CD4-positive, alpha-beta T cell treated with Interleukin-17A for 4 hours (primary cell): Measurements from ENCODE around the gene GSG1.
"Not testable (repeated sequence)": the region's sequence is repeated elsewhere in the genome, so short reads cannot be mapped to it uniquely, and the experiment has no call there.

Source experiments
- DNase-seq: peaks from one replicate; pipeline ENCODE4 v3.0.0-alpha.2; 2020; ENCODE audit warnings: mixed read lengths

GSG1 gene

DNA sequence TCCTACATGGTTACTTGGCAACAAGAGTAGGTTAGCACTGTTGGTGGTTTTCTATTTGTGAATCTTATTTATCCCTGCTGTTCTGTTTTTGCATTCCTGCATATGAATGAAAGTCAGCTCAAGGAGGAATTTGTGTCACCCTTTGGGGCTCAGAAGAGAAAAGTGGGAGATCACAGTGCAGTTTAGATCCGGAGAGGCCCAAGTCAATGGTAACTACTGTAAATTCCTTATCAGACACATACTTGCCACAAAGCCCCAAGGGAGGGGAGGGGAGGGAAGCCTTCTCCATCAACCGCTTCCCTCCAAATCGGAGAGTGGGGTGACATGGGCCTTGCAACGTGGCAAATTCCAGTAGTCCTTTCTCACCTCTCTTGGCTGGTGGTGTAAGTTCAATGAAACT is 15.0 kb downstream of the GSG1 start:
- no peak for DNase-seq

DNA sequence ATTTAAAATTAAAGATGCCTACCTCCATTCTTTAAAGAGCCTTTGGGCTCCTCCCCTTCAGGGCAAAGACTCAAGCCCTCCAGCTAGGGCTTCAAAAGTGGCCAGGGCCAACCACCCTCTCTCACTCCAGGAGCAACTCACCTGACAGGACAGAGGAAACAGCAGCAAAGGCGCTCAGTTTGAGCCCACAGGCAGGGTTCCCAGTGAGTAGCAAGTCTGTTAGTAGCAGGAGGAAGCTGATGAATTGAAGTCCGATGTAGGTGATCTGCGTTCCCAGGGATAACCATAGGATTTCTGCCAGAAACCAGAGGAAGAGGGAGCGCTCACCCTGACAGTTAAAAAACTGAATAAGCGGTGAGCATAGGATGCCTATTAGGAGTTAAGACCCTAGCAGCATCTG is 15.7 kb downstream of the GSG1 start:
- no peak for DNase-seq

DNA sequence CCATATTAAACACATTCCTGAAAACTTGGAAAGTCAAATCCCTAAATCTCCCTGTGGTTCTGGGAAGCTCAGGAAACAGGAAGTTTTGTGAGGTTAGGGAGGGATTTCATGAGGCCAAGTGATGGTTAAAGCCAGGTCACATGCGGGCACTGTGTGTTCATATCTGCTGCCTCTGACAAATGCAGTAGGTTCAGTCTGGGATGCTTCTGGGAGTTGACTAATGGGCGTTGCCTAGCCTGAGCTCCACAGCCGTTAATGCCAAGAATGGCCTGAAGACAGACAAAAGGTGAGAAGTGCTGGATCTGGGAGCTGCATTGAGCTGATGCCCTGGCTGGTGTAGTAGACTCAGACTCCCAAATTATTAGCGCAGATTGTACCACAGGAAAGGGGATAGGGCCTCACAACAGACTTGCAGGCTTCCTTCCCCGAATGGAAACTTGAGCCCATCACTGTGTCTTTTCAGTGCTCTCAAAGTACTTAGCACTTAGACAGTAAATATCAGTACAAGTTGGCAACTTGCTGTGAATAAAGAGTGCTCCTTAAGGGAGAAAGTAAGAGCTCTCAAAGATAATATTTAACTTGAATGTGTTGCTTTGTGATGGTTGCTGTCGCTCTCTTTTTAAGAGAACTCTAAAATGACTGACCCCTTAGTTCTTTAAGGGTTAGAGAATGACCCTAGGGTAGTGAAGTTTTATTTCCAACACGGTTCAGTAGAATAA is 17.3 kb downstream of the GSG1 start:
- DNase-seq, result no peak

DNA sequence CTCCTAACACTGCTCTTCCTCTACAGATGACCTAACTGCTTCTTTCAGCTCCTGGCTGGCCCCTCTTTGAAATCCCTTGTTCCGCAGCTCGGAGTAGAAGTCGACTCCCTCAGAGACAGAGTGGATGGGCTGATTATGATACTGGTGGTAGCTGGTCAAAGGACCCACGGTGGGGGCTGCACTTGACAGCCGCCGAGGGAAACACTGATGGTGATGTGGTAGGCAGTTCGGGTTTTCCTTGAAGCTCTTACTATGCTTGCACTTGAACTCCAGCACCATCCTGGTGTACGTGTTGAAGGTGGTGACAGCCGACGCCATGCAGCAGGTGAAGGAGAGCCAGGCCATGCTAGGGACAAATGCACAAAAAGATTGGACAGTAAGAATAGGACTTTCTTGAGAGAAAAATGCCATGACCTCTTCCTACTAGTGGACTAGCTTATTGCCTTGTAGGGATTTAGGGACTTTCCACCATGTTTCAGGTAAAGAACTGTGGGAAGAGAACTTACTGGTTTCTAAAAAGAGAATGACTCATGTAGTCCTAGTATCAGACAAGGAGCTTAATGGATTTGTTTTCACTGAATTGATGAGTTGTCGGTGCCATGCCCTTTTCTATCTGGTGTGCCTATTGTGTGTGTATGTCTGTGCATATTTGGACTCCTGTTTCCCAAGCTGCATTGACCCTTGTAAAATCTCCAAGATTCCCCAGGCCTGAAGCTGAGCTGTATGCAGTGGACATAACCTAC is 18.4 kb downstream of the GSG1 start:
- no peak for DNase-seq

DNA sequence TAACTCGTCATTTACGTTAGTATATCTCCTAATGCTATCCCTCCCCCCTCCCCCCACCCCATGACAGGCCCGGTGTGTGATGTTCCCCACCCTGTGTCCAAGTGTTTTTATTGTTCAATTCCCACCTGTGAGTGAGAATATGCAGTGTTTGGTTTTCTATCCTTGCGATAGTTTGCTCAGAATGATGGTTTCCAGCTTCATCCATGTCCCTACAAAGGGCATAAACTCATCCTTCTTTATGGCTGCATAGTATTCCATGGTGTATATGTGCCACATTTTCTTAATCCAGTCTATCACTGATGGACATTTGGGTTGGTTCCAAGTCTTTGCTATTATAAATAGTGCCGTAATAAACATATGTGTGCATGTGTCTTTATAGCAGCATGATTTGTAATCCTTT is 19.8 kb downstream of the GSG1 start:
- DNase-seq, result not testable (repeated sequence)

DNA sequence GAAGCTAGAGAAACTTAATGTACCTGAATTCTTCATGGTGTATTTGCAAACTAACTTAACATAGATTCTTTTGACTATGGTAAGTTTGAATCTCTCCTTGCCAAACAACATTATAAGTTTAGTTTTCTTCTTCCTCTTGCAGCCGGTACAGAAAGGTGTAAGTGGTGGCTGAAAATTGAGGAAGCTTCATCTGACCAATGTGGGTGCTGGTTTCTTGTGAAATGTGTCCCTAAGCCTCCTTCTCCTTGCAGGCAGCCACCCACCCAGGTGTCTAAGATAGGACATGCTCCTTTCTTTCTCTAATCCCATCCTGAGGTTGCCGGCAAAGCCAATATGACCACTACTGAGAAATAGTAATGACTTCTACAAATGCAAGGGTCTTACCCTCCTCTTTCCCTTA is 20.6 kb downstream of the GSG1 start:
- no peak for DNase-seq

DNA sequence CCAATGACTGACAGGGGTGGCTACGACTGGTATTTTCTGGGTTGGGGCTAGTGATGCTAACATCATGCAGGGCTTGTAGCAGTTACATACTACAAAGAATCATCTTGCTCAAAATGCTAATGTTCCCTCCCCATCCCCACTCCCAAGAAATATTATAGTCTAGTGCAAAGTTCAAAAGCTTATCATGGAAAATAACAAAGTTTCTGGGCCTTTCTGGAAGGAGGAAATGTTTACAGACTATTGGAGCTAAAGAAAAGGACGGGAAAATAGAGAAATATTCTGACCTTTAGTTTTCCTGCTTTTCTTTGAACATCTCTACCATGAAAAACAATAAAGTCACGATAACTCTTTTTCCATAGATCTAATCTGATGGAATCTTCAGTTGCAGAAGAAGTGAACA is 23.2 kb downstream of the GSG1 start:
- DNase-seq, result no peak

DNA sequence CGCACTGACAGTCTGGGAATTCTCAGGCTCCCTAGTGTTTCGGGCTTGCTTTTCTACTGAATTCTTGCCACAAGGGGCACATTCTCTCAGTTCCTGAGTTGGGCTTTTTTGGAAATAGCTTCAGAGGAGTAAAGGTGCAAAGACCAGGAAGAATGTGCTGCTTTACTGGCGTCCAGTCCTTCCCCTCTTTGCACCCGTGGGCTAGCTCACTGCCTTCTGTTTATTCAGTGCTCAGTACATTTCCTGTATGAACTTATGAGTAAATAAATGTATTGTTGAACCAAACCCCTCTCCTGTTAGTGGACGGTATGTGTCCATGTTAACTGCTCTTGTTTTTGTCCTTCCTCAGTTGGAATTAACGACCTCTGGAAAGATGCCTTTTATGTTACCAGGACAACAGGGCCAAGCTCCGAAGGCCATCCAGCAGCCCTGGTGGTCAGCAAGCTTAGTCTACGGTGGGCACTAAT is 24.0 kb downstream of the GSG1 start:
- DNase-seq, result no peak

DNA sequence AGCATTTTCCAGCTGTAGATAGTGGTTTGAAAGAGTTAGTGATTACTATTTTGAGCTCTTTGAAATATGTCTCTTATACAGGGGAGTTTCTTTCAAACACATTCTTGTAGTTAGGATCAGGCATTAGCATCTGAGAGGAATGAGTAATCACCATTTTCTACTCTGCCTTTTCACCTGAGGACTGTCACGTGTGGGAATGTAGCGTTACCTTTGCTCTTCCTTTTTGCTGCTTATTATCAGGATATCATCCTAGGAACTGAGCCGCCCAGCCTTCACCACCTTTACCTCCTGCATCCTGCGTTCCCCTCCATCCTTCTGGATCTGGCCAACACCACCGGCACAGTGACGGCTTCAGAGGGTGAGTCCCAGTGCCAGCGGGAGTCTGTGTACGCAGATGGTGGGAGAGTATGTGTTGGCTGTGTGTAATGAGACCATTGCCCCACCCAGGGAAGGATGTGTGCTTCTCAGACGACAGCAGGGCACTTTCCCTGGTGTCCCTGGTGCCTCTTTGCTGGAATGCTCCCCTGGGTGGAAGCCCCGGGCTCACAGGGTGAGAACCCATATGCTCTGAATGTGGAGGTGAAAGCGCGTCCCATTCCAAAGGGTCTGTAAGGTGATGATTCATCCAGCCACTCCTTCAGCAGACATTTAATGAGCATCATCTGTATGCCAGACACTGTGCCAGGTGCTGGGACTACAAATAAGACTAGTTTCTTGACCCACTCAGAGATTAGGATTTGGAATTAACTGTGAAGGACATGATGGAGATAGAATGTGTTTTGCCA is 27.5 kb downstream of the GSG1 start:
- DNase-seq, result no peak

DNA sequence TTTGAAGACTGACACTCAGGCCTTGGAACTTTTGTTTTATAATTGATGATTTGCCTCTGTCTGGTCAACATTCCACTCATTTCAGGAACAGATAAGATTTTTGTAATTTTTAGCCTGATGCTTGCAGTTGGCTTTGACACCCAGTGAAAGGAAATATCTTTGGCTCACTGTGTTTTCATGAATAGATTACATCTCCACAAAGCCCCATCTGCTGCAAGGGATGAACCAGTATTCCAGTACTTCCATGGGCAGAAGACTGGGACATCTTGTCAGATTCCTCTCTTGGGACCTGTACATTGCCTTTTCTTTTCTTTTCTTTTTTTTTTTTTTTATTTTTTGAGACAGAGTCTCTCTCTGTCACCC is 28.4 kb downstream of the GSG1 start:
- DNase-seq, result no peak

DNA sequence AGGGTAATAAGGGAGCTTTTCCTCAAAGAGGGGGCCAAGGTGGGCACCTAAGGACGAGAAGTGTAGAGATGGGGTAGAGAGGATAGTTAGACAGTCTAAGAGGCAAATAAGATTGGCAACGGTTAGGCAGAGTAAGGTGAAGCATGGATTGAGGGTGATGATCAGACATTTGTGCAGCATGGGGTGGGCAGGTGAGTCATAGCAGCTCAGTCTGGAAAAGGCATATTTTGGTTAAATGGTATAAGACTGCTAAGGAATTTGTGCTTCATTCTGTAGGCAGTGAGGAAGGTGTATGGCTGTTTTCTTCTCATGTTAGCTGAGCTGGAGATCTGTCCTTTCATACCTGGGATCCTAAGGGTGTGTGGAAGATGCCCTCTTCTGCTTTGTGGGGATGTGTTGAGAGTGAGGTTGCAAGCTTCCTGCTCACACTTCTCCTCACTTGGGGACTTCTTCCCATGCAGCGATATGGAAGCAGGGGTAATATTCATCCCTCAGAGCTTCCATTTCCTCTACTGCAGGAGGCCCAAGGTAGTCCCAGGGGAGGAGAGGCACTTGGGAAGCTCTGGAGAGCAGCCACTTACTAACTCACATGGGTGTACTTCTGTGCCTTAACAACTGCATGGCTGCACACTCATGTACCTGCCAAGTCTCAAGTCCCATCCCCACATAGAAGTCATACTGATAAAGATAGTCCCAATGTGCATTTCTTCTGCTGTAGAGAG is 28.9 kb downstream of the GSG1 start:
- DNase-seq, result no peak

DNA sequence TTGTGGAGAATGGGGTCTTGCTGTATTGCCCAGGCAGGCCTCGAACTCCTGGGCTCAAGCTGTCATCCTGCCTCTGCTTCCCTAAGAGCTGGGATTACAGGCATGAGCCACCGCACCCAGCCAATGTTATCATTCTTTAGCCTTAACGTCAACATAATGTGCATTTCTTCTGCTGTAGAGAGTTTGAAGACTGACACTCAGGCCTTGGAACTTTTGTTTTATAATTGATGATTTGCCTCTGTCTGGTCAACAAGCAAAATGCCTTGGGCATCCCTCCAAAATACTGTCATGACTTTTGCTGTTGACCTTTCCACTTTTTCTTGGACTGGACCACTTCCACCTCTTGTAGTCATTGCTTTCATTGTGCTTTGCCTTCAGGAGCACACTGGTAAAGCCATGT is 30.3 kb downstream of the GSG1 start:
- no peak for DNase-seq

DNA sequence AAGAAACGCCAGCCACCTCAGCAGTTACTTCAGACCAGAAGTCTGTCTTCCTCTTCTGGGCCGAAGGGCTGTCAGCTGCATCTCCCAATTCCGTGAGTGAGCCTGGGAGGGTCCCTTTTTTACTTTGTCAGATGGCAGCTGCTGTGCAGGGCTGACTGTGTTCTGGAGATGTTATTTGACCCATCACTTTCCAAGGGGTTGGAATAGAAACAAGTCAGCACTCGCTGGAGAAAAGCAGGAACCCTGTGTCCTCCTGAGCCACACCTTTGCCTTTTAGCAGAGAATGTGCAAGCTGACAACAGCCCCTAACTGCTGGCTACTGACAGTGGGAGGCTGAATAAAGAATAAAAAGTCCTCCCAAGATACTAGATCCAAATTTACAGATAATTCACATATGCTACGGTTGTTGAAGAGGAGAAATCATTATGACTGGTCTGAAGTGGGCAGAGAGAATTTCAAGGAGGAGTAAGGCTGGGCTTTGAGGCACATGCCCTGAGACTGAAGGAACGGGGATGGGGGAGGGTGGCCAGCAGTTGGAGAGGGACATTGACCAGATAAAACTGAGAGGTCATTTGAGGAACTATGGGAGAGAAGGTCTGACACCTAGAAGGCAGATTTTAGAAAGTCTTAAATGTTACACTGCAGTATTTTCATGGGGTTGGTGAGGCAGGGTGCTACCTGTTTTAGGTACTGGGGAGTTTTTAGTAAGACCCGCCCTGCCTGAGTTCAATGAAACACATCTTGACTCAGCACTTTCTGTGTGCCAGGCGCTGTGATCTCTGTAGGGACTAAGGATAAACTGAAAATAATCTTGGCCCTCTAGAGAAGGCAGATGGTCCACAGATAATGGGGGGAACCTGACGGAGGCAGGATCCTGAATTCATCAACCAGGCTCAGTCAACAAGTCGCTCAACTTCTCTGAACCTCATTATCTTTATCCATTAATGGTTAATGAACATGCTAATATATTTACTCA is 31.9 kb downstream of the GSG1 start:
- no peak for DNase-seq

DNA sequence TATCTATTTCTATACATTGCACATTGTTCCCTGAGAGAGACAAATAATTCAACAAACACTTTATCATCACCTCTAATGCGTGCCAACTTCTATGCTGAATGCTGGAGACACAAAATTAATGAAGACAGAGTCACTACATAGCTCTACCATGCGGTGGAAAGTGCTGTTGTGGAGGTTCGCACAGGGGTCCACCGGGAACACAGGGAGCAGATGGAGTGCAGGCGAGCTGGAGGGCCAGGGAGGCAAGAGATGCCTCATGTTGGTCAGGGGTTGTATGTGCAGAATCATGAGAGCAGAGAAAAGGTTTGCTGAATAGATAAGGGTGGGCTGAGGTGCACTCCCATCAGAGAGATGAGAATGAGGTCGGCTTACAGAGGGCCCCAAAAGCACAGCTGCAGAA is 34.1 kb downstream of the GSG1 start:
- DNase-seq, result no peak

DNA sequence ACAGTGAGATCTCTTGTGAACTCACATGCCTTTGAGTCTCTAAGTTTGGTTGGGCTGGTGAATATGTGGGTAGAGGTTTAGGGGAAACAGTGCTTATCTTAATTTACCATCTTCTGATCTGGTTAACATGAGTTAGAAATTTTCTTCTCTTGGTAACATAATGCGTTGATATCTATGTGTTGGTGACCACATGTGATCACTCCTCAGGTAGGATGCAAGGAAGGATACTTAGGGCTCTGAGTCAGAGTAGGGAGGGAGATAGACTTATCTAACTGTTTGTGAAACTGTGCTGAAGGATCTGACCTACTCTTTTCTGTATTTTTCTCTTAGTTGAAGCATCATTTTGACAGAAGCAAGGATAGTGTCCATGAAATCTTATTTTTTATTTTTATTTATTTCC is 36.1 kb downstream of the GSG1 start:
- DNase-seq, result no peak

DNA sequence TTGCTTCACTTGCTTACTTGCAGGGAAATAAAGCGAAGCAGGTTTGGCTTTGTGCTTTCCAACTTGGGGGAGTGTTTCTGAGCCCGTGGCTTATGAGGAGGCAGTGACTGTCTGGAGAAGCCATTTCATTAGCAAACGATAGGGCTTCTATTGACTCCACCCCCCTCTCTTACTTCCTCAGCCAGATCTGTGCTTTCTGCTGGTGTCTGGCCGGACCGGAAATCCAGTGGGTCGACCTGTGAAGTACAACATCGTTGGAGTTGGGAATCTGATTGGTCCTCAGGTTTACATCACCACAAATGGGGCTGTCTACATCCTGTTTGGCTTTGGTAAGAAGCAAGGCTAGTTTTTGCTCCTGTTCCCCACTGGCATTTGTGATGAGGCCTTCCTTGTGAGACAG is 37.0 kb downstream of the GSG1 start:
- DNase-seq, result no peak

DNA sequence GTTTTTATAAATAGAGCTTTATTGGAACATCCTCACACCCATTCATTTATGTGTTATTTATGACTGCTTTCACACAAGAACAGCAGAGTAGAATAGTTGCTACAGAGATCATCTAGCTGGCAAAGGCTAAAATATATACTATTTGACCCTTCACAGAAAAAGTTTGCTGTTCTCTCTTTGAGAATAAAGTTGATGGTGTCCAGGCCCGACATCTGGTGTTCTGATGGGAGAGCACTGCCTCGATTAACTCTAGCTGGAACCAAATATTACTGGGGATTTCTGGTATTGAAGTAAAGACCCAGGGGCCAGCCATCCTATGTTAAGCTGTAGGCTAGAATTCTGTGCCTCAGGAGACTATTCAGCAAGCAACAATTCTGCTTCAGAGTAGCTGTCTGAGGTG is 37.5 kb downstream of the GSG1 start:
- no peak for DNase-seq

DNA sequence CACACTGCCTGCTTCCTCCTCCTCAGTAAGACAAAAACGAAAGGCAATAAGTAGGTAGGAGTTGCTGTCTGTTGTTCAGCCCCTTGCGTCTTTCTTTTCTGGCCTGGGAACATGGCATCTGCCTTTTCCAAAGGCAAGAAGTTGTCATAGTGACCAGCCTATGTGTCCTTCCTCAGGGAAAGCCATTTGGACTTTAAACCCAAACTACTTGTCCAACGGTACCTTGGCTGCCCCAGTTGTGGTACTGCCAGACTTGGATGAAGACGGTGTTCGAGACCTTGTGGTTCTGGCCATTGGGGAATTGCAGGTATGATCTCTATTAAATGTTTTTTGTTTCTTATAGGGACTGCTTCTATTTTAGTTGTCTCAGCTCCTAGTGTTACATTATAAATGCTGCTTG is 40.8 kb downstream of the GSG1 start:
- no peak for DNase-seq

DNA sequence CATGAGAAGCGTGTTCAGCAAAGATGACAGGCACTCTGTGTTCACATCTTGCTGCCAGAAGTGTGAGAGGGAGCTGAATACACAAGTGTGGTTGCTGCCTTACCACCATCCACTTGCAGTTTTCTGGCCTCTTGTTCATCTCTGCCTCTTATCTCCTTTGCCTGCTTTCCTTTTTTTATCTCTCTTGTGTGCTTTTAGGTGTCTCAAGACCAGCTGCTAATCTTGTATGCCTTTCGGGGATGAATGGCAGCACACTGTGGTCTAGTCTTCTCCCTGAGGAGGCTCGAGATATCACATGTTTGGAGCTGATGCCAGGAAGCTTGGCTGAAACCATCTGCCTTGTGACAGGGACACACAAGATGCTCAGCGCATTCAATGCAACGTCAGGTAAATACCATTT is 42.1 kb downstream of the GSG1 start:
- no peak for DNase-seq

DNA sequence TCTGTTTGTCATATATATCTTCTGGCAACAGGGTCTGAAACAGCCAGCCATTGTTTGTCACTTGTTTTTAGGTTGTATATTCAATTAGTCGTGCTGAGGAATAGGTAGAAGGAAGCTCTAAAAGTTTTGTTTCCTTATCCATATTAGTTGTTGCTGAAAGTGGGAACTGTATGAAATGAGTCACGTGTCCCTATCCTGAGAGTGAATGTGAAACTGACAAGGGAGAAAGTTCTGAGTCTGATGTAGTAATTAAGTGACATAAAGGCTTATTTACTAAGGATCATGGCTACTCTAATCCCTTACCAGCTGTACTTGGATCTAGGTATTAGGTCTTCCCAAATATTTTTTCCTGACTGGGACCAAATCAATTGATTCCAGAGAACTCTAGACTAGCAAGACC is 42.9 kb downstream of the GSG1 start:
- no peak for DNase-seq

DNA sequence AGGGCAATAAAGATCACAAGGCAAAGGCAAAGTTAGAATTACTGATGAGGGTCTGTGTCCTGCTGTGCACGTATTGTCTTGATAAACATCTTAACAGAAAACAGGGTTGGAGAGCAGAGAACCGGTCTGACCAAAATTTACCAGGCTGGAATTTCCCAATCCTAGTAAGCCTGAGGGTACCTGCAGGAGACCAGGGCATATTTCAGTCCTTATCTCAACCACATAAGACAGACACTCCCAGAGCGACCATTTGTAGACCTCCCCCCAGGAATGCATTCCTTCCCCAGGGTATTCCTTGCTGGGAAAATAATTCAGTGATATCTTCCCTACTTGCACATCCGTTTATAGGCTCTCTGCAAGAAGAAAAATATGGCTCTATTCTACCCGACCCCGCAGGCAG is 49.9 kb downstream of the GSG1 start:
- not testable (repeated sequence) for DNase-seq

DNA sequence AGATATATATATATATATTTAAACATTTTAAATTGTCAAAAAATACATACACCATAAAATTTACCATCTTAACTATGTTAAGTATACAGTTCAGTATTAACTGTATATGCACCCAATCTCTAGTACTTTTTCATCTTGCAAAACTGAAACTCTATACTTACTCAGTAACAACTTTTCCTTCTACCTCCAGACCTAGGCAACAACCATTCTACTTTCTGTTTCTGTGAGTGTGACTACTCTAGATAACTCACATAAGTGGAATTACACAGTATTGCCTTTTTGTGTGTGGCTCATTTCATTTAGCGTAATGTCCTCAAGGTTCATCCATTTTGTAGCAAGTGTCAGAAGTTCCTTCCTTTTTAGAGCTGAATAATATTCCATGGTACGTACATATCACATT is 51.0 kb downstream of the GSG1 start:
- DNase-seq, result no peak
